ENCODE results near the gene KICS2.
"Not testable (repeated sequence)": the region's sequence is repeated elsewhere in the genome, so short reads cannot be mapped to it uniquely, and the experiment has no call there.

KICS2 gene

DNA sequence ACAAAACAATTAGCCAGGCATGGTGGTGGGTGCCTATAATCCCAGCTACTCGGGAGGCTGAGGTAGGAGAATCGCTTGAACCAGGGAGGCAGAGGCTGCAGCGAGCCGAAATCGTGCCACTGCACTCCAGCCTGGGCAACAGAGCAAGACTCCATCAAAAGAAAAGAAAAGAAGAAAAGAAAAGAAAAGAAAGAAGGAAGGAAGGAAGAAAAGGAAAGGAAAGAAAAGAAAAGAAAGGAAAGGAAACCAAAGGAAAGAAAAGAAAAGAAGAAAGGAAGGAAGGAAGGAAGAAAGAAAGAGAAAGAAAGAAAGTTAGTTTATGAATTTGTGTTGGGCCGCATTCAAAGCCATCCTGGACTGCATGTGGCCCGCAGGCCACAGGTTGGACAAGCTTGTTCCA is 4.5 kb downstream of the KICS2 start:
- not testable (repeated sequence) for DNase-seq

DNA sequence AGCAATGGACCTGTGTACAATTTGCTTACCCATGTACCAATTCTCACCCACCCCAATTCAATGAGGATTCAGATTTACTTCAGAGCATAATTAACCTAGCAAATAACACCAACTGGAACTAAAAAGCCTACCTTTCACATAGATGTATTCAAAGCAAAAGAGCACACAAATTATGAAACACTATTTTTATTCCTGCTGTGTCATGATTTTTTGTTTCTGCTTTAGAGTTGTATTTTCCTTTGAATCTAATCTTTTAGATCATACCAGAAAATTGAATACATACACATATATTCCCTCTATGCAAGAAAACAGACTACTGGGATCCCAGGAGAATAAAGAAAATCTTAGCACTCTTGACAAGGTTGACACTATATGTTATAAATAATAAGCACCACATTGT is 5.9 kb downstream of the KICS2 start:
- no peak for DNase-seq

DNA sequence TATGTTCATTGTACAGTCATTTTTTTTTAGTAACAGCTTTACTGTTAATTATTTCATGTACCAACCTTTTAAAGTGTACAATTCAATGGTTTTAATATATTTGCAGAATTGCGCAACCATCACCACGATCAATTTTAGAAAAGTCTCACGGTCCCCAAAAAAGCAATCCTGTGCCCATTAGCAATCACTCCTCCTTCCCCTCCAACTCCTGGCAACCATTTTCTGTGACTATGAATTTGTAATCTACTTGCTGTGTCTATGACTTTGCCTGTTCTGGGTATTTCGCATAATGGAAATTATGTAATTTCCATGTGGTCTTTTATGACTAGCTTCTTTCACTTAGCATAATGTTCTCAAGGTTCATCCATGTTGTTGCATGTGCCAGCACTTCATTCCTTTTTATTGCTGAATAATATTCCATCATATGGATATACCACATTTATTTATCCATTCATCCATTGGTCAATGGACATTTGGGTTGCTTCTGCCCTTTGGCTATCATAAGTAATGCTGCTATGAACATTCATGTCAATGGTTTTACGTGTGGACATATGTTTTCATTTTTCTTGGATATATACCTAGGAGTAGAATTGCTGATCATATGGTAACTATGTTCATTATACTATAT is 9.9 kb downstream of the KICS2 start:
- no peak for DNase-seq

DNA sequence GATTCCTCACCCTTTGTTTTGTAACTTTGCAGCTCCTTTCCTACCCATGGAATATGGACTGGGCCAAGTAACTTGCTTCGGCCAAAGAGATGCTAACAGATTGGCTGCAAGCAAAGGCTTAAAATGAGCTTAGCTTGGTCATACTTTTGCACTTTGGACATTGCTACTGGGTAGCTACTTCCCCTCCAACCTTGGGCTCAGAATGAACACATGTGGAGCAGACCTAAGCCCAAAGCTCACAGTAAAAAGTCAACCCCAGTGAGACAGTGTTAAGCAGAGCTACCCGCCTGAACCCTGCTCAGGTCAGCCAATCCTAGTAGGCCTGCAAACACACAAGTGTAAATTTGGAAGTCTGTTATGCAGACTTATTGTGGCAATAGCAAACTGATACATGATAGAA is 14.6 kb downstream of the KICS2 start:
- DNase-seq: no peak

DNA sequence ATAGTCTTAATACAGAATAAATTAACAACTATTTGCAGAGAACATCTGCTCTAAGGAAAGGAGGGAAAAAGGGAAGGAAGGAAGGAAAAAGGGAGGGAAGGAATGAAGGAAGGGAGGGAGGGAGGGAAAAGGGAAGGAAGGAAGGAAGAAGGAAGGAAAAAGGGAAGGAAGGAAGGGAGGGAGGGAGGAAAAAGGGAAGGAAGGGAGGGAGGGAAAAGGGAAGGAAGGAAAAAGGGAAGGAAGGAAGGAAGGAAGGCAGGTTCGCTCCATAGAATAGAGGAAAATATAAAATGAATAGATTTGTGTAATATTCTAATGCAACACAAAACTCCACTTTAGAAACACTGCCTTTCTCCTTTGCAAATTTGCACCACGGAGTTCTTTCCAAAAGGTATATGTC is 16.6 kb downstream of the KICS2 start:
- DNase-seq: no peak

DNA sequence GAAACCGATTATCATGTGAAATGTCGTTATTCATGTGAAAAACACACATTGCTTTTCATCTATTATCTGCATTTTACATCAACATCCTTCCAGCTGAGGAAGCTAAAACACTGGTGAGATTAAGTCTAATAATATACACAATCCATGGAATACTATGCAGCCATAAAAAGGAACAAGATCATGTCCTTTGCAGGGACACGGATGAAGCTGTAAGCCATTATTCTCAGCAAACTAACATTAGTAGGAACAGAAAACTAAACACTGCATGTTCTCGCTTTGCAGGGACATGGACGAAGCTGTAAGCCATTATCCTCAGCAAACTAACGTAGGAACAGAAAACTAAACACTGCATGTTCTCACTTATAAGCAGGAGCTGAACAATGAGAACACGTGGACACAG is 18.3 kb downstream of the KICS2 start:
- DNase-seq: no peak

DNA sequence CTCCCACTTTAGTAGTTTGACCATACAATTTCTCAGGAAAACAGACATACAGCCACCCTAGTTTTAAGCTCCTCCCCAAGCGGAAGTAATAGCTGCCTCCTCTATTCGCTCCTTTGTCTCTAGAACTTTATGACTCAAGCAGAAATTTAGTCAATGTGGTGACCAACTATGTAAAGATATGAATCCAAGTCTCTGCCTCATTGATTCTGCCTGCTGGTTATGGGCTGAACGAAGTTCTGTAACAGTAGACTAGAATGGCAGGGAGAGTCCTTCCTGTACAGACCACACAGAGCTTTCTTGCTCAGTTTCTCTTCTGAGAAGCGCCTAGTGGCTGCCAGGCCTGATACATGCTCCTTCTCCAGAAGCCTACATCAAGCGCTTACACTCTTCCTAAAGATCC is 19.1 kb downstream of the KICS2 start:
- no peak for DNase-seq

DNA sequence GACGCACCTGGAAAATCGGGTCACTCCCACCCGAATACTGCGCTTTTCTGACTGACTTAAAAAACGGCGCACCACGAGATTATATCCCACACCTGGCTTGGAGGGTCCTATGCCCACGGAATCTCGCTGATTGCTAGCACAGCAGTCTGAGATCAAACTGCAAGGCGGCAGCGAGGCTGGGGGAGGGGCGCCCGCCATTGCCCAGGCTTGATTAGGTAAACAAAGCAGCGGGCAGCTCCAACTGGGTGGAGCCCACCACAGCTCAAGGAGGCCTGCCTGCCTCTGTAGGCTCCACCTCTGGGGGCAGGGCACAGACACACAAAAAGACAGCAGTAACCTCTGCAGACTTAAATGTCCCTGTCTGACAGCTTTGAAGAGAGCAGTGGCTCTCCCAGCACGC is 26.3 kb downstream of the KICS2 start:
- DNase-seq: not testable (repeated sequence)

DNA sequence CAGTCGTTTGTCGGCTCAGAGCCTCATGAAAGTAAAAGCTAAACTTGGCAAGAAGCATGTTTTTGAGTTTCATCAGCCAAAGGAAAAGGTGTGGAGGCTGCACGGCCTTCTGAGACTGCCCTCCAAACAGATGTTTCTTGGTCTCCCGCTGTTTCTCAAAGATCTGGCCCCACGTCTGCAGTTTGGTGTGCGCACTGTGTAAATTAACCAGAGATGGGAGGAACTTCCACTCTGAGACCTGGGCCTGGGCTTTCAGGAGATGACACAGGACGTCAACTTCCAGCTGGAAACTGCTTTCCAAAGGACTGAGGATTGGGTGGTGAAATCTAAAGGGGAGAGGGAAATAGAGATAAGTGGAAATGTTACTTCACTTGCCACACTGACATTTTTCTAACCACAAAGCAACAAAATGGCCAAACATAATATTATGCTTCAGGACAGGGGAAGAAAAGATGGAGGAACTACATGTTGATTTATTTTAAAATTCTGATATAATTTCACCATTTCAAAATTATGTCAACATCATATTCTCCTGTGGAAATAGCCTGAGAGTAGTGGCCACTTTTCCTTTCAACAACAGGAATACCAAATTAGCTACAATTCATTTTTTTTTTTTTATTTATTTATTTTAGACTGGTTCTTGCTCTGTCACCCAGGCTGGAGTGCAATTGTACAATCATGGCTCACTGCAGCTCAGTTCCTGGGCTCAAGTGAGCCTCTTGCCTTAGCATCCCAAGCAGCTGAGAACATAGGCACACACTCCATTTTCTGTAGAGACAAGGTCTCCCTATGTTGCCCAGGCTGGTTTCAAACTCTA is 27.6 kb downstream of the KICS2 start:
- DNase-seq: no peak

DNA sequence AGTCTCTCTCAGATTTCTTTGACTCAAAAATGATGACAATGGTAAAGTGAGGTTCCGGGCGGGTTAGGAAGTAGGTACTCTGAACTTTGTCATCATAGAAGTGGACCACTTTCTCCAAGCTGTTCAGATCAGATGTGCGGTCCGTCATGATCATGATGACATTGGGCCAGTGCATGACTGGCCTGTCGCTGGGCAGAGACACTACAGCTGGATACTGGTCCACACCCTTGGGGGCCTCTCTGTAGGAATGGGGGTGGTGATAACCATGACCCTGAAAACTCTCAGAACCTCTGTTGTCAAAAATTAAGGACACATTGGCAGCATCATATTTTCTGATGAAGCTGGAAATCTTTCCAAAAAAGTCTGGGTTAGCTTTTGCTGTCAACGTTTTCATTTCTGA is 28.2 kb downstream of the KICS2 start:
- DNase-seq: no peak

DNA sequence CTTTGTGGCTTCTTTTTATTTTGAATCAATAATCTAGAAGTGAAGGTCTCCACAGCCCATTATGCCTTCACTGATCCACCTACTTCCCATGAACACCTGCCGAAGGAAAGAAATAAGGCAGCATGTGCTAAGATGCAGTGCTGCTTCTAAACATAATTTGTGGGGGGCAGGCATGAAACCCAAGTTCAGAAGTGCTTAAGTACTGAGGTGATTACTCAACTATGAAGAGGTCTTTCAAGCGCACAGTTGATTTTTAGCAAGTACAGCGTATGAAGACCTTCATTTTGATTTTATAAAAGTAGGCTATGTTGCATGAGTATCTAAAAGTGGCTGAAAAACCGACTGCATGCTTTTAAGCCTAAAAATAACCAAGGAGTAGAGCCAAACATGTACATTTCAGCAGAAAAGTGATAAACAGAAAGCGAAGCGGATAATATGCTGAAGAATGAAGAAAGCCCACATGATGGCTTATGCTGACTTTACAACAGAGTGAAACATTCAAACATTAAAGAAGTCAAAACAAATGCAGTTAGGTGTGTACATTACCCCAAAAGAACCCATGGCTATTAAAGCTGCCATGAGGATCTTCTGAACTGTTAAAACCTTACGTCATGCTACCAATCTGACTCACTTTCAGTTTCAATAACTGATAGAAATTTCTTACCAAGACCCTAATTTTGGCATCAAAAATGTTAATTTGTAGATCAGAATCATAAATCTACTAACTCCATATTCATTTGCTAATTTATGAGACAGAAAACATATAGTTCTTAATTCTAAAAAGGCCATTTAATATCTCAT is 29.3 kb downstream of the KICS2 start:
- DNase-seq: no peak

DNA sequence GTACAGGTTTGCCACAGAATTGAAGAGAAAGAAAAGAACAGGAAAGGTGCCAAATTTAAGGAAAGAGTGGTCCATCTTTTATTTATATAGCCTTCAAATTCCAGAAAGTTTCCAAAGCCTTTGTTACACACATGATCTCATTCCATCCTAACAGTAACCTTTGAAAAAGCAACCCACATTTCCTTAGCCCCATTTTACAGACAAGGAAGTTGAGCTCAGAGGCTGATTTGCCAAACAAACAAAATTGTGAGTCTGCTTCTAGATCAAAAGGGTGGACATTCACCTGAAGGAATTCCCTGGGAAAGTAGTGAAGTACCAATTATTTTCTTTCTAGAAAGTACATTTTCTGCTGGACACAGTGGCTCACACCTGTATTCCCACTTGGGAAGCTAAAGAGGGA is 32.0 kb downstream of the KICS2 start:
- DNase-seq: no peak

DNA sequence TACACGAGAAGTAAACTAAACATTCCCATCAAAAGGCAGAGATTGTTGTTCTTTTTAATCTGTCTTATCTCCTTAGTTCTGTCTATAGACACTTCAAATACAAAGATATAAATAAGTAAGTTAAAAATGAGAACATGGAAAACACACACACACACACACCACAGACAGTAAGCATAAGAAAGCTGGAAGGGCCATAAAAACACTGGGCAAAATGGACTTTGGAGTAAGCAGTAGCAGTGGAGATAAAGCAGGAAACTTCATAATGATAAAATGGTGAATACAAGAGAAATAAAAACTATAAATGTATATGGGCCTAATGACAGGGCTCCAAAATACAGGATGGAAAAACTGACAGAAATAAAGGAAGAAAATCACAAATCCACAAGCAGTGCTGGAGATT is 32.6 kb downstream of the KICS2 start:
- no peak for DNase-seq

DNA sequence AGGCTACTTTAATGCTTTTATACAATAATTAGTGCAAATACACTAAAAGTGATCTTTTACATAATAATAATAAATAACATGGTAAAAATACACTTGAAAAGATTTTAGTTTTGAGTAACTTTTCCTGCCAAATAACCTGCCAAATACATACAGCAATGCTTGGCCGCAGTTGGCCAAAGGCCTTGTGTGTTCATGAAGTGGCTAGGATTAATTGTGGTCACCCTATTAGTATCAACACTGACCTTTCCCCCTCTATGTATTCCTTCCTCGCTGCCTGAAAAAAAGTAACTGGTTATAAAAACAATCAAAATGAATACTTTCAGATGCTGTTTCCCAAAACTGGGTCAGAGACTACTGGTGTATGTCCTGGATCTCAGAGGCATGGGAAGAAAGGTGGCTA is 34.3 kb downstream of the KICS2 start:
- DNase-seq: no peak

DNA sequence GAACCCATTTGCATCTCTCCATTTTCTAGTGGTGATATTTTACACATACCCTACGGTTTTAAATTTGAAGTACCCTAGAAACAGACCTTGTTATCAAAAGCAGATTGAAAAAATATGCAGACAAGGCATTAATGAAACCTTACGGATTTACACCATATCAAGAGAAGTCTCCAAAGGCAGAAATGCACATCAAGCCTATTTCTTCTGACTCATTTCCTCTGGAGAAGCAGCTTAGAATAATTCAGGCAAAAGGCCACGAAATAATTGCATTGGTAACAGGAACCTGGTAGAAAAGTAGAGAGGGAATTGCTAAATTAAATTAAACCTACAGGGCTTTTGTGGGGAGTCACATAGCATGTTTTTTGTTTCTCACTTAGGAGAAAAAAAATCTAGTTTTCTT is 34.7 kb downstream of the KICS2 start:
- DNase-seq: no peak

DNA sequence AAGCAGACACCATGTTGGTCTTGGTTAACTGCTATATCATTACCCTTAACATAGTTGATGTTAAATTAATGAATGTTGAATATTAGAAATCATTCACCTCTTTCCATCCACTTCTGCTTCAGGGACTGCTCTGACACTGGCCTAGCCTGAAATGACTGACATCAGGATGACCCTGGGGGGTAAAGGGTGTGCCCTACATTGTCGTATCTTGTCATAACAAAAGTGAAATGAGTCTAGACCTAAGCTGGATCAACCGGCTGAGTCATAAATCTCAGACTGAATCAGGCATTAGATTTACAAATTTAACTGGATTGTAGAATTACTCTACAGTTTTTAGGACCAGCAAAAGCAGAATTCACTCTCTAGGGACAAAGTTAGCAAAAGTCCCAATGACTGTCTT is 35.3 kb downstream of the KICS2 start:
- DNase-seq: no peak

DNA sequence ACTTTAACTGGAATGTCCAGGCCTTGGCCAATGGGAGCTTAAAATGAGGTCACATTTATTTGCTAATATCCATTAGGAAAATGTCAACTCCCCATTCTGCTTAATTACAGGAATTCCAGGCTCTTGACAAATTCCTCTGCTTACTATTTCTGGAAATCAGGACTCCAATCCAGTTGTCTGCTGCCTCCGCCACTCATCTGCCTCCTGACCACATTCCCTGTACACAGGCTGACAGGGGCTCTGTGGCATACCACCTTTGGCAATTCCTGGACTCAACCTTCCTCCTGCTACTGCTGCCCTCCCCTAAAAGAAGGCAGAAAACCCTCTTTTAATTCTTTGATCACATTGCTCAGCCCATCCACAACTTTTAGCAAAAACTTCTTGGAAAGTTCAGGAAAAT is 37.9 kb downstream of the KICS2 start:
- DNase-seq: no peak

DNA sequence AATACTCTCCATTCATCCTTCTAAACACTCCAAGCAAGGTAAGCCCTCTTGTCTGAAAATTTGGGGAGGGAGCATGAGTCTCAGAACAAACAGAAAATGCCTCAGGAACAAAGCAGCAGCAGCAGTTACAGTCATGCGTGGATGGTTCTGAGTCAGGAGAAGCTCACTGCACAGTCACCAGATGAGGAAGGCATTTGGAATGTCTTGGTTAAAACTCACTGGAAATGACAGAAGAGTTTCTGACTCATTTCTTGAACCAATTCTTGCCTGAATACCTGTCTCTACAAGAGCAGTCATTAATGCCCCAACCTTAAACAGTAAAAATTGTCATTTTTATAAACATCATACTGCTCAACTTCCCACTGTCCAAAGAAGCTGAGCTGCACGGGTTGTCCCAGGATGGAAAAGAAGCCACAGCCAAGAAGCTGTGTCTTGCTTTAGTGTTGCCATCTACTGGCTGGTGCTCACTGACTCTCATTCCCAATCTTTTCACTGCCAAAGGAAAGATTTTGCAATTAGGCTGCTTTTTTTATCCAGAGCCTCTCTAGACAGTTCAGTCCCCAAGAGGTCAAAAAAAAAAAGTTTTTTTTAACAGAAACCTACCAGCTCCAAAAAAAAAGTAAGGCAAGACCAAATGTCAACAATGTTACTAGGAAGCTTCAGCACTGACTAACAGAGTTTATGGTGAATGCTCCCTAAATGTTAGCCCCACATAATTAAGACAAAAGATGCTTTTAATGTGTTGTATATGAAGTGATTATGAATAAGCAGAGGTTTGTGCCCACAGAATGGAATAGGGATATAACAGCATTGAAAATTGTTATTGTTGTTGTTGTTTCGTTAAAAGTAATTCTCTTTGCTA is 40.4 kb downstream of the KICS2 start:
- DNase-seq: peak; percentile 48

DNA sequence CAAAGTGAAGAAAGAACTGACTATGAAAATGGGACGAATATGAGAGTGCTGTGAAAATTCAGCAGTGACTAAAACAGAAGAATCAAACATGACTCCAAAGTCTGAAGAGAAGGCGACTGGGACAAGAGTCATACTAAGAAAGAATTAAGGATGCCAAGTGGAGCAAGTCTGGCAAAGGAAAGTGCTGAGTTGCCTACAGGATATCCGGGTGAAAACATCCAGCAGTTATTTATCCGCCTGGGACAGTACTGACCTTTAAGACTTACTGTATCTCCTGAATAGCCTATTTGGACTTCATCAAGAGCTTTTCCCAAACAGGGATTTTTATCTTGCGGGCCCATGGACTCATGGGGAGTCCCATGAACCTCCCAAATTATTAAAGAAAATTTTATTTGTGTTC is 41.1 kb downstream of the KICS2 start:
- peak; percentile 4 for DNase-seq

DNA sequence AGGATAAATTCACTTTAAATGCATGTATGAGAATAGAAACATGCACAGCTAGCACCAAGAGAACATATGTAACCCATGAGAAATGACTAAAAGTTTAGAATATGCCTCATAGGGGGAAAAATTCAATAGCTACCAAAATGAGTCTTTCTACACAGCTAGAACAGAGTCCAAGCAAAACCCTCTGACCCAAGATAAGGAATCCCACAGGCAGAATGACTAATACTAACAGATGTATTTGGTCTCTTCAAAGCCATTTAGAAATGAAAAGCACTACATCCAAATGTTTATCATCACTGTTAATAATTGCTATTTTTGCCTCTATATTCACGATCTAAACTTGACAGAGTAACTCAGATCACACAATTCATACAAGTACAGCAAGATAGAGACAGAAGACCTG is 44.0 kb downstream of the KICS2 start:
- no peak for DNase-seq

DNA sequence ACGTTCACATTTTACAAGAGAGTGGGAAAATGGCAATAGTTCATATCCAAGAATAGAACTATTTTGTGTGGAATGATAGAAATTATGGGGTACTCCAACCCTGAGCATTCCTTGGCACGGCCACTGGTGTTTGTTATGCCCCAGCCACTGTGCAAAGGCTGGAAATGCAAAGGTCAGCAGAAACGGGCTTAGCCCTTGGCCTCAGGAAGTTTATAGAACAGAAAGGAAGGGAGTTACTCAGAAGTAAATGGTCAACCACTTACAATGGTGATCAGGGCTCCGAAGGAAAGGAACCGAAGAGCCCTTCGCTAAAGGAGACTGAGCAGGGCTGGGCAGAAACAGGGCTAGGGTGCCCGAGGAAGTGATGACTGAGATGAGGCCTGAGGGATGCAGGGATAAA is 45.1 kb downstream of the KICS2 start:
- no peak for DNase-seq

DNA sequence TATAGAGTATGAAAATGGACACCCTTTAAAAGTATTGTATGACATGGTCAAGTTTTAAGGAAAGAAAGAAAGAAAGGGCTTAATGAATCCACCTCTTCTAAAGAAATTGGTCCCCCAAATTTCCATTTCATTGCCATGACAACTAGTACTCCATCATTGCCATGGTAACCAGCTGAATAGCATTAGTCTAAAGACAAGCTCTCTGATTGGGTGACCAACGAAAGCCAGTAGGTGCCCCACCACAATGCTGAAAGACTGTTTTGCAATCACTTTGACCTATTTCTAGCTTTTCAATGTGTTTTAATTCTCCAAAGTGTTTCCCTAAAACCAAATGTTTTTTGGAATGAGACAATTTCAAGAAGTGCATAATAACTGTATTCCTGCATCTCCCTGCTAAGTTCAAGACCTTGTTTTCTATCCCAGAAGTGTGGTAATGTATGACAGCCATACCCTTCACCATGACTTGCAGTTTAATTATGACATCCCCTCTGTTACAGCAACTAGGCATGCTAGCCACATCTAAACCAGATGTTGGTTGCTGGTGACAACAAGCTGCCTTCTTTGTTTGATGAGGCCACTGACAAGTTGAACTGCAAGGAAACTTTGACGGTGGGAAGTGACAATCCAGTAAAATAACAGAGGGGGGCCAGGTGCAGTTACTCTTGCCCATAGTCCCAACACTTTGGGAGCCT is 46.7 kb downstream of the KICS2 start:
- DNase-seq: no peak
